PFSK-1 (cell line): ENCODE data around the gene ABITRAM.

Source experiments
- FOXP2 ChIP-seq: optimal IDR thresholded peaks from 2 replicates; pipeline ENCODE3; 2011; ENCODE audit warnings: borderline replicate concordance, control low read depth, inconsistent platforms; ENCODE audit not compliant: insufficient read depth; ENCODE audit errors: extremely low read length, extremely low read depth
- POLR2AphosphoS5 ChIP-seq: IDR thresholded peaks from 2 replicates; pipeline ENCODE4 v1.6.1; 2012; ENCODE audit warnings: low read depth, mild to moderate bottlenecking, control low read depth, low read length, moderate library complexity
- SIN3A ChIP-seq: IDR thresholded peaks from 2 replicates; pipeline ENCODE4 v1.6.1; 2012; ENCODE audit warnings: mild to moderate bottlenecking, low read length, moderate library complexity, borderline replicate concordance; ENCODE audit not compliant: insufficient read depth
- TAF1 ChIP-seq: IDR thresholded peaks from 2 replicates; pipeline ENCODE4 v1.6.1; 2012; ENCODE audit warnings: low read length, control low read depth, borderline replicate concordance; ENCODE audit not compliant: insufficient read depth
- TF ChIP-seq, protein P1 (sequence below), 2 experiments: IDR thresholded peaks; 2 replicates each; pipeline versions ENCODE4 v1.6.1 to v1.8.0; 2011 to 2012; ENCODE audit warnings: low read depth in 2 of 2, low read length in 2 of 2, control low read depth in 1 of 2, inconsistent platforms in 1 of 2, mild to moderate bottlenecking in 1 of 2, moderate library complexity in 1 of 2; ENCODE audit not compliant: insufficient read depth in 1 of 2

Gene ABITRAM

DNA sequence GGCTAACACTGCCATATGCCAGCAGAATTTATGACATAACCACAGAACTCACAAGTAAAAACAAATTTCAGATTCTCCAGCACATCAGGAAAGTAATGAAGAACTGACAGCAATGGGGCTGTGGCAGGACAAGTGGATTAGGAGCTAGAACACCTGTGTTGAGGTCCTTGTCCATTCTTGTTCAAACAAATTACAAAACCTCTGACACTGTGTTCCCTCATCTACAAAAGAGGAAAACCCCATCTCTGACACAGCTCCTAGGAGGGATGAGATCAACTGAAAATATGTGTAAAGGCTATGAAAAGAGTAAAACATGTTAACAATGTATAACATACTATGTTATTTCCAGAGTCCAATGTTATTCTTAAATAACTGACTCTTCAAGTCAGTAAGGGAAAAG, 23.8 kb upstream of the ABITRAM start:
- TF ChIP-seq, protein P1, sequence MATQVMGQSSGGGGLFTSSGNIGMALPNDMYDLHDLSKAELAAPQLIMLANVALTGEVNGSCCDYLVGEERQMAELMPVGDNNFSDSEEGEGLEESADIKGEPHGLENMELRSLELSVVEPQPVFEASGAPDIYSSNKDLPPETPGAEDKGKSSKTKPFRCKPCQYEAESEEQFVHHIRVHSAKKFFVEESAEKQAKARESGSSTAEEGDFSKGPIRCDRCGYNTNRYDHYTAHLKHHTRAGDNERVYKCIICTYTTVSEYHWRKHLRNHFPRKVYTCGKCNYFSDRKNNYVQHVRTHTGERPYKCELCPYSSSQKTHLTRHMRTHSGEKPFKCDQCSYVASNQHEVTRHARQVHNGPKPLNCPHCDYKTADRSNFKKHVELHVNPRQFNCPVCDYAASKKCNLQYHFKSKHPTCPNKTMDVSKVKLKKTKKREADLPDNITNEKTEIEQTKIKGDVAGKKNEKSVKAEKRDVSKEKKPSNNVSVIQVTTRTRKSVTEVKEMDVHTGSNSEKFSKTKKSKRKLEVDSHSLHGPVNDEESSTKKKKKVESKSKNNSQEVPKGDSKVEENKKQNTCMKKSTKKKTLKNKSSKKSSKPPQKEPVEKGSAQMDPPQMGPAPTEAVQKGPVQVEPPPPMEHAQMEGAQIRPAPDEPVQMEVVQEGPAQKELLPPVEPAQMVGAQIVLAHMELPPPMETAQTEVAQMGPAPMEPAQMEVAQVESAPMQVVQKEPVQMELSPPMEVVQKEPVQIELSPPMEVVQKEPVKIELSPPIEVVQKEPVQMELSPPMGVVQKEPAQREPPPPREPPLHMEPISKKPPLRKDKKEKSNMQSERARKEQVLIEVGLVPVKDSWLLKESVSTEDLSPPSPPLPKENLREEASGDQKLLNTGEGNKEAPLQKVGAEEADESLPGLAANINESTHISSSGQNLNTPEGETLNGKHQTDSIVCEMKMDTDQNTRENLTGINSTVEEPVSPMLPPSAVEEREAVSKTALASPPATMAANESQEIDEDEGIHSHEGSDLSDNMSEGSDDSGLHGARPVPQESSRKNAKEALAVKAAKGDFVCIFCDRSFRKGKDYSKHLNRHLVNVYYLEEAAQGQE (IDR thresholded peaks at IDR 0.05; ENCODE audit: insufficient read depth in 1 of 2, low read depth in 2 of 2, low read length in 2 of 2) = no peak
- TF ChIP-seq FOXP2 = no peak
- TF ChIP-seq SIN3A = no peak
- no peak for TF ChIP-seq POLR2AphosphoS5
- TF ChIP-seq TAF1 = no peak

DNA sequence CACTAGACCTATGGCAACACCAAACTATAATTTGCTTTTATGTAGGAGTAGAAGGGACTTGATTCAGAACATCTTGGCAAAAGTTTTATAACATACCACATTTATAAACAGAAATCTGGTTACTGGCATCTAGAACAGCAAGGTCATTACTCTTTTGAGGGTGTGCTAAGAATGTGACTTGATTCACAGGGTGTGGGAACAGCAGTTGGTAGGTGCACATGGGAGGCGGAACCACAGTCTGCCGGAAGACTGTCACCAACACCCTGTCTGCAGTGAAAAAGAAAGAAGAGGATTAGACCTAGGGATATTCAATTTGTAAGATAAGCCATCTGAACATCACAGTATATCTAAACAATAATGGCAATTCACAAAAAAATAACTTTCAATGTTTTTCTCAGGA, 23.3 kb upstream of the ABITRAM start:
- TF ChIP-seq TAF1 (no peak), SIN3A (no peak)
- TF ChIP-seq, protein P1 (IDR thresholded peaks at IDR 0.05; ENCODE audit: insufficient read depth in 1 of 2, low read depth in 2 of 2, low read length in 2 of 2) = no peak

DNA sequence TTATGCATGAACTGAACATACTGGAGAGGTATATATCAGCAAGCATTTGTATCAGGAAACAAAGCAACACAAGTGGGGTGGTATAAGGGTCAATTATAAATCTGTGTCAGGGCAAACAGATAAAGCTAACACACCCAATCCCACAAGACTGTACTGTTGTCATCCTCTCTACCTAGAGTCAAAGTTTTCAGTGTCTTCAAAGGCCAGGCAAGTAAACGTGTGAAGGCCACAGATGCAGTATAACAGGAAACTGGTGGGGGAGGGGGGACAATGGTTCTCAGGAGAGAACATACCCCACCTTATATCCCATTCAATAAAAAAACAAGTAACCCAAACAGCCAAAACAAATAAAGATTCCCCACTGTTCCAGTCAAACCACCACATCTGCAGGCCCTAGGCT, 22.4 kb upstream of the ABITRAM start:
- no peak for TF ChIP-seq POLR2AphosphoS5
- no peak for TF ChIP-seq SIN3A
- no peak for TF ChIP-seq TAF1
- TF ChIP-seq, protein P1 (IDR thresholded peaks at IDR 0.05; ENCODE audit: insufficient read depth in 1 of 2, low read depth in 2 of 2, low read length in 2 of 2) = no peak
- TF ChIP-seq FOXP2 = no peak

DNA sequence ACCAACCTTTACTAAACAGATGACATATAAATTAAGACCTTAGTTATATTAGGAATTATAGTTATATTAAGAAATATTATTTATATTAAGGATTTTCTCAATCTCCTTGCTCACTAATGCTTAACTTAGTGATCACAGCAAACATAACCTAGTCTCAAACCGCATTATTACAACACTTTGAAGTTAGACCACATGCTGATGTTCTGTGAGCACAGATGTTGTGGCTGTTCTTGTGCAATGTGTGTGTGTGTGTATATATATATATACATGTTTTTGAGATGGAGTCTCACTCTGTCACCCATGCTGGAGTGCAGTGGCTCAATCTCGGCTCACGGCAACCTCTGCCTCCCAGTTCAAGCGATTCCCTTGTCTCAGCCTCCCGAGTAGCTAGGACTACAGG, 20.8 kb upstream of the ABITRAM start:
- TF ChIP-seq FOXP2 (no peak), TAF1 (no peak), POLR2AphosphoS5 (no peak), SIN3A (no peak)
- TF ChIP-seq, protein P1 (IDR thresholded peaks at IDR 0.05; ENCODE audit: insufficient read depth in 1 of 2, low read depth in 2 of 2, low read length in 2 of 2) = no peak

DNA sequence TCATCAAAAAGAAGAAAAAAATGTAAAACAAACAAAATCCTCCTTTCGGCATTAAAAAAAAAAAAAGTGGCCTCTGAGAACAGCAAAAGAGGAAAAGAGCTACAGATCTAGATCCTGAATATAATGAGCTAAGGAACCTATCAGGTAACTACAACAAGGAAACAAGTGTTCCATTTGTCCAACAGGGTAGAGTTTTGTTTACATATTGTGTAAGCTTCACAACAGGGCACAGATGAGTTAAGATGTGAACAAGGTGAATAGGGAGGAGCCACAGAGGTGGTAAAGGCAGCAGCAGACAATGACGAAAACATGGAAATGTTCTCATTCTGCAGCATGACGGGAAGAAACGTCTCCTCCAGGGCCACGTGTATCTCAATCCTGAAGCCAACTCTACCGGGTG, 14.7 kb upstream of the ABITRAM start:
- TF ChIP-seq TAF1 (no peak), POLR2AphosphoS5 (no peak), SIN3A (no peak), FOXP2 (no peak)
- TF ChIP-seq, protein P1 (IDR thresholded peaks at IDR 0.05; ENCODE audit: insufficient read depth in 1 of 2, low read depth in 2 of 2, low read length in 2 of 2) = no peak
